ENCODE measurements around the gene CALN1.

GRCh38 chr7:72409638-72410015, 2.5 kb downstream of the CALN1 start:
- TF ChIP-seq EP300 (IDR thresholded peaks at IDR 0.05) = no peak
- TF ChIP-seq, protein P1, sequence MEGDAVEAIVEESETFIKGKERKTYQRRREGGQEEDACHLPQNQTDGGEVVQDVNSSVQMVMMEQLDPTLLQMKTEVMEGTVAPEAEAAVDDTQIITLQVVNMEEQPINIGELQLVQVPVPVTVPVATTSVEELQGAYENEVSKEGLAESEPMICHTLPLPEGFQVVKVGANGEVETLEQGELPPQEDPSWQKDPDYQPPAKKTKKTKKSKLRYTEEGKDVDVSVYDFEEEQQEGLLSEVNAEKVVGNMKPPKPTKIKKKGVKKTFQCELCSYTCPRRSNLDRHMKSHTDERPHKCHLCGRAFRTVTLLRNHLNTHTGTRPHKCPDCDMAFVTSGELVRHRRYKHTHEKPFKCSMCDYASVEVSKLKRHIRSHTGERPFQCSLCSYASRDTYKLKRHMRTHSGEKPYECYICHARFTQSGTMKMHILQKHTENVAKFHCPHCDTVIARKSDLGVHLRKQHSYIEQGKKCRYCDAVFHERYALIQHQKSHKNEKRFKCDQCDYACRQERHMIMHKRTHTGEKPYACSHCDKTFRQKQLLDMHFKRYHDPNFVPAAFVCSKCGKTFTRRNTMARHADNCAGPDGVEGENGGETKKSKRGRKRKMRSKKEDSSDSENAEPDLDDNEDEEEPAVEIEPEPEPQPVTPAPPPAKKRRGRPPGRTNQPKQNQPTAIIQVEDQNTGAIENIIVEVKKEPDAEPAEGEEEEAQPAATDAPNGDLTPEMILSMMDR (IDR thresholded peaks at IDR 0.05) = no peak

Measured in ovary (tissue), 3 donors.